ENCODE results near the gene UROC1. TPM values are rescaled to one million over a fixed set of nuclear protein-coding genes. Genes with fewer than 3 reads are reported as not detected.

Gene UROC1
- total RNA-seq, 6 experiments from 2014 or later = not detected

DNA sequence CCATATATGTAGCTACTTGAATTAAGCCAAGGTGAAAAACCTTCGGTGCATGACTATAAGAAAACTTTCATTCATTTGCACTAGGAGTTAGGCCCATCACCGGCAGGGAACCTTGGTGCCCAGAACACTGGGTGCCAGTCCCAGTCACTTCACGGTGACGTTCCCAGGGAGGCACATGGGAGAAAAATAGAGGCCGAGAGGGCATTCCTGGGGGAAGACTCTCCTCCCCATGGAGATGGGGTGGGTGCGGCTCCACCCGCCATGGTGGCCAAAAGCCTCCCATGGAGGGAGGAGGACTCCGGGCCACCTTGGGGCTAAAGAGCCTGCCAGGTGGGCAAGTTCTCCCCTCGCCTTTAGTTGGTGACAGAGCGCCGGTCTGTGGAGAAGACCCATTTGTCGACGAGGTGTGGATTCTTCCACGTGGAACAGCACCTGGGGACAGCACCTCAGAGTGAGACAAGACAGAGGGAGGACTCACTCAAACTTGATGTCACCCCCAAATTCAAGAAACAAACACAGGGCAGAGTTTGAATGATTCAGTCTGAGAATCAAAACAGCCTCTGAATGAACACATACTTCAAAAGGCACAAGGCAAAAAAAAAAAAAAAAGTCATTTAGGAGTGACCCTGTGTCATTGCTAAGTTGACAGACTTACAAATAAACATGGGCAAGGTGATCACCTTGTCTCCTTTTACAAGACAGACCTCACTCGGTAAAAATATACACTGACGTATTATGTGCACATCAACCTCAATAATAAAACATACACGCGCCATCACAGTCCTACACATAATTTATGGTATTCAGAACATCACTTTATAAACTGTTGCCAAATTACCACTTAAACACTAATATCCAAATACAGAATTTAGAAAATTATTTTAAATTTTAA lies 80.5 kb downstream of the UROC1 start:
- Mint-ChIP-seq H3K27ac (no peak overlapping the region), H3K27me3 (ENCODE audit: insufficient read depth) (no peaks in the 10 kb centered on the region; the same call in 1 of the 2 replicates), H3K36me3 (ENCODE audit: low read depth) (peaks cover 9% of the 10 kb centered on the region; the same call in 1 of the 2 replicates), H3K4me1 (ENCODE audit: low read depth) (peaks cover 6% of the 10 kb centered on the region), H3K9me3 (no peaks in the 10 kb centered on the region), H3K4me3 (no peak overlapping the region)
- DNase-seq = no peak
- TF ChIP-seq, protein P1, sequence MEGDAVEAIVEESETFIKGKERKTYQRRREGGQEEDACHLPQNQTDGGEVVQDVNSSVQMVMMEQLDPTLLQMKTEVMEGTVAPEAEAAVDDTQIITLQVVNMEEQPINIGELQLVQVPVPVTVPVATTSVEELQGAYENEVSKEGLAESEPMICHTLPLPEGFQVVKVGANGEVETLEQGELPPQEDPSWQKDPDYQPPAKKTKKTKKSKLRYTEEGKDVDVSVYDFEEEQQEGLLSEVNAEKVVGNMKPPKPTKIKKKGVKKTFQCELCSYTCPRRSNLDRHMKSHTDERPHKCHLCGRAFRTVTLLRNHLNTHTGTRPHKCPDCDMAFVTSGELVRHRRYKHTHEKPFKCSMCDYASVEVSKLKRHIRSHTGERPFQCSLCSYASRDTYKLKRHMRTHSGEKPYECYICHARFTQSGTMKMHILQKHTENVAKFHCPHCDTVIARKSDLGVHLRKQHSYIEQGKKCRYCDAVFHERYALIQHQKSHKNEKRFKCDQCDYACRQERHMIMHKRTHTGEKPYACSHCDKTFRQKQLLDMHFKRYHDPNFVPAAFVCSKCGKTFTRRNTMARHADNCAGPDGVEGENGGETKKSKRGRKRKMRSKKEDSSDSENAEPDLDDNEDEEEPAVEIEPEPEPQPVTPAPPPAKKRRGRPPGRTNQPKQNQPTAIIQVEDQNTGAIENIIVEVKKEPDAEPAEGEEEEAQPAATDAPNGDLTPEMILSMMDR (IDR thresholded peaks at IDR 0.05) = no peak

GRCh38 chr3:126435456-126436315 lies 81.9 kb downstream of the UROC1 start:
- Mint-ChIP-seq H3K9me3 (no peaks in the 10 kb centered on the region), H3K4me1 (ENCODE audit: low read depth) (peaks cover 6% of the 10 kb centered on the region), H3K27ac (no peak overlapping the region), H3K4me3 (no peak overlapping the region), H3K36me3 (ENCODE audit: low read depth) (peaks cover 9% of the 10 kb centered on the region; the same call in 1 of the 2 replicates), H3K27me3 (ENCODE audit: insufficient read depth) (no peaks in the 10 kb centered on the region; the same call in 1 of the 2 replicates)
- no peak for DNase-seq
- TF ChIP-seq, protein P1 (IDR thresholded peaks at IDR 0.05) = no peak

- Mint-ChIP-seq H3K36me3 (ENCODE audit: low read depth) (peaks cover 9% of the 10 kb centered on the region; the same call in 1 of the 2 replicates), H3K27ac (no peak overlapping the region), H3K4me1 (ENCODE audit: low read depth) (peaks cover 6% of the 10 kb centered on the region), H3K27me3 (ENCODE audit: insufficient read depth) (no peaks in the 10 kb centered on the region; the same call in 1 of the 2 replicates), H3K4me3 (no peak overlapping the region), H3K9me3 (no peaks in the 10 kb centered on the region)
- no peak for DNase-seq
- TF ChIP-seq, protein P1 (IDR thresholded peaks at IDR 0.05) = no peak
Measured at GRCh38 chr3:126434931-126435411, 82.6 kb downstream of the UROC1 start.

DNA sequence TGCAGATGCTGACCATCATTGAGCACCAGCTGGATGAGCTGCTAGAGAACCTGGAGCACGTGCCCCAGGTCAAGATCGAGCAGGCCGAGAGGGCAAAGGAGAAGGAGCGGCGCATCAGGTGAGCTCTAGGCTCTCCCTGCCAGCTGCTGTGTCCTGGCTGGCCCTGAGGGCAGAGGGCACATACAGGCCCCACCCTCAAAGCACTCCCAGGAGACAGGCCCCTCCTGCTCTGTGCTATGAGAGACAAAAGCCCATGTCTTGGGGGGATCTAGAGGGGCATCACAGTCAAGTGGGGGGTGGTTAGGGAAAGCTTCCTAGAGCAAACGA lies 83.3 kb downstream of the UROC1 start:
- H3K4me1 Mint-ChIP-seq (ENCODE audit: low read depth) = peaks cover 6% of the 10 kb centered on the region
- no peak for DNase-seq
- H3K9me3 Mint-ChIP-seq = no peaks in the 10 kb centered on the region
- H3K27me3 Mint-ChIP-seq (ENCODE audit: insufficient read depth) = no peaks in the 10 kb centered on the region; the same call in 1 of the 2 replicates
- H3K27ac Mint-ChIP-seq = no peak overlapping the region
- H3K36me3 Mint-ChIP-seq (ENCODE audit: low read depth) = peaks cover 9% of the 10 kb centered on the region; the same call in 1 of the 2 replicates
- no peak overlapping the region for H3K4me3 Mint-ChIP-seq
- TF ChIP-seq, protein P1 (IDR thresholded peaks at IDR 0.05) = no peak

DNA sequence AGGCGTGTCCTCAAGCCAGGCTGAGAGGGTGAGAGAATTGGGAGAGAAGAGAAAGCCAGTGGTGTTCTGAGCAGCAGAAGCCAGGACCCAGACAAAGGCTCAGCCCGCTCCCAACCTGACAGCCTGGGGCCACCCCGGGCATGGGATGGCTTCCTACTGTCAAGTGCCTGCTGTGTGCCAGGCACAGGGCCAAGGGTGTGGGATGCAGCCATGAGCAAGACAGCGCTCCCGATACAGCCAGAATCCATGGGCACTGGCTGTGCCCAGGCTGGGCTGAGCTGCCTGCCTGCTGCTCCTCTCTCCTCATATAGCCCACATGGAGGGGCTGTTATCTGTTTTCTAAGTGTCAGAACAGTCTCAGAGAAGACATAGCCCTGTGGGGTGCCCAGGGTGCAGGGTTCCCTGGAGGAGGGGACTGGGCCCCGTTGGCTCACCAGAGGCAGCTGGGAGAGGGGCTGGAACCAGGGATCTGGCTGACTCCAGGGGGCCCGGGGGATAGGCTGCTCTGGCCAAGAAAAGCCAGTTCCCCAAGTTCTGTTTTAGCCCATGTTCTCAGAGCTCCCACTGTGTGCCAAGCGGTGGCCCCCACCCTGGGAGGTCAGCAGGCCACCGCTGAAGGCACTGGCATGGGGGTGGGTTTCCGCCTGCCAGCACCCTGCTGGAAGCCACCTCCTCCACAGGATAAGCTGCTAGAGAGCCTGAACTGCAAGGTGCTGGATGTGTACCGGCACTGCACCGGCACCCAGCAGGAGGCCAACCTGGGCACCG lies 83.9 kb downstream of the UROC1 start:
- no peaks in the 10 kb centered on the region for H3K9me3 Mint-ChIP-seq
- DNase-seq = no peak
- peaks cover 6% of the 10 kb centered on the region for H3K4me1 Mint-ChIP-seq (ENCODE audit: low read depth)
- no peaks in the 10 kb centered on the region; the same call in 1 of the 2 replicates for H3K27me3 Mint-ChIP-seq (ENCODE audit: insufficient read depth)
- TF ChIP-seq, protein P1 (IDR thresholded peaks at IDR 0.05) = no peak
- H3K27ac Mint-ChIP-seq = no peak overlapping the region
- H3K4me3 Mint-ChIP-seq = no peak overlapping the region
- peaks cover 9% of the 10 kb centered on the region; the same call in 1 of the 2 replicates for H3K36me3 Mint-ChIP-seq (ENCODE audit: low read depth)

Measured in HFFc6 (cell line).